ENCODE data around the gene FAM20C.
"Not testable (repeated sequence)": the region's sequence is repeated elsewhere in the genome, so short reads cannot be mapped to it uniquely, and the experiment has no call there.

Gene FAM20C

DNA sequence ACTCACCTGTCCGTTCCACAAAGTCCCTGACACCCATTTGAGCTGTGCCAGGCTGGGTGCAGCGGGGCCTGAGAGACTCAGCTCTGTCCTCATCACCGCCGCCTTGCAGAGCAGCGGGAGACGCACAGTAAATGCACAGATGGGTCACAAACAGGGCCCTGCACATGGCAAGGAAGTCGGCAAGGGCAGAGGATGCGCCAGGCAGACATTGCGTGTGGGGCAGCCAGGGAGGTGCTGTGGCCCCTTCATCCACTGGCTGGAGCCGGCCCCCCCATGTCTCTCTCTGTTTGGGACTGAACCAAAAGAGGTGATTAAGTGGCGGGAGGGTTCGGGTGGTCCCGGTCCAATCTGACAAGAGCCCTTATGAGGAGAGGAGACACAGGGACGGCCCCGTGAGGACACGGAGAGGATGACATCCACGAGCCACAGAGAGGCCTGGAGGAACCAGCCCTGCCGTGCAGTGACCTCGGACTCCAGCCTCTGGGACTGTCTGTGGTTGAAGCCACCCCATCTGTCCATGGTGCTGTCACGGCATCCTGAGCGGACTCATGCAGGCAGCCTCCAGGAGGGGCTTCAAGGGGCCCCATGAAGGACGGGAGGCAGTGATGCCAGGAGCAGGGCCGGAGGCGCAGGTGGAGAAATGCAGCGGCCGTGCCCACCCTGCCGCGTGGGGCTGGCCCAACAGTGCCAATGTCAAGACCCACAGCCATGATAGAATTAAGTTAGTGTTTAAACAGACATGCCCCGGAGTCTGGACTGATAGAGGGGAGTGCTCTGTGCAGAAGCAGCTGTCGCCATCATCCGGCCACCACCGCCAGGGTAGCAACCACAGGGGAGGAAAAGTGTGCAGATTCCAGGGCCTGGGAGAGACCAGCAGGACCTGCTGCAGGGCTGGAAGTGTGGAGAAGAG is 69.2 kb downstream of the FAM20C start:
- DNase-seq, result no peak

- DNase-seq, result no peak
These were observed 69.8 kb downstream of the FAM20C start for GRCh38 chr7:262251-262572.

GRCh38 chr7:262631-263311 is 70.4 kb downstream of the FAM20C start:
- DNase-seq, result not testable (repeated sequence)

DNA sequence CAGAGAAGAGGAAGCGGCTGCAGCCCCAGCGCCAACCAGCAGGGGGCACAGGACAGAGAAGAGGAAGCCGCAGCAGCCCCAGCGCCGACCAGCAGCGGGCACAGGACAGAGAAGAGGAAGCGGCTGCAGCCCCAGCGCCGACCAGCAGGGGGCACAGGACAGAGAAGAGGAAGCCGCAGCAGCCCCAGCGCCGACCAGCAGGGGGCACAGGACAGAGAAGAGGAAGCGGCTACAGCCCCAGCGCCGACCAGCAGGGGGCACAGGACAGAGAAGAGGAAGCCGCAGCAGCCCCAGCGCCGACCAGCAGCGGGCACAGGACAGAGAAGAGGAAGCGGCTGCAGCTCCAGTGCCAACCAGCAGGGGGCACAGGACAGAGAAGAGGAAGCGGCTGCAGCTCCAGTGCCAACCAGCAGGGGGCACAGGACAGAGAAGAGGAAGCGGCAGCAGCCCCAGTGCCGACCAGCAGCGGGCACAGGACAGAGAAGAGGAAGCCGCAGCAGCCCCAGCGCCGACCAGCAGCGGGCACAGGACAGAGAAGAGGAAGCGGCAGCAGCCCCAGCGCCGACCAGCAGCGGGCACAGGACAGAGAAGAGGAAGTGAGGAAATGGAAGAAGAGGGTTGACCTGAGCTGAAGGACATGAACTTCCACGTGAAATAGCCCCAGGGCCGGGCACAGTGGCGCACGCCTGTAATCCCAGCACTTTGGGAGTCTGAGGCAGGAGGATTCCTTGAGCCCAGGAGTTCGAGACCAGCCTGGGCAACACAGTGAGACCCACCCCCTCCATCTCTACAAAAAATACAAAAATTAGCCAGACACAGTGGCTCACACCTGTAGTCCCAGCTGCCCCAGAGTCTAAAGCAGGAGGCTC is 71.3 kb downstream of the FAM20C start:
- not testable (repeated sequence) for DNase-seq

DNA sequence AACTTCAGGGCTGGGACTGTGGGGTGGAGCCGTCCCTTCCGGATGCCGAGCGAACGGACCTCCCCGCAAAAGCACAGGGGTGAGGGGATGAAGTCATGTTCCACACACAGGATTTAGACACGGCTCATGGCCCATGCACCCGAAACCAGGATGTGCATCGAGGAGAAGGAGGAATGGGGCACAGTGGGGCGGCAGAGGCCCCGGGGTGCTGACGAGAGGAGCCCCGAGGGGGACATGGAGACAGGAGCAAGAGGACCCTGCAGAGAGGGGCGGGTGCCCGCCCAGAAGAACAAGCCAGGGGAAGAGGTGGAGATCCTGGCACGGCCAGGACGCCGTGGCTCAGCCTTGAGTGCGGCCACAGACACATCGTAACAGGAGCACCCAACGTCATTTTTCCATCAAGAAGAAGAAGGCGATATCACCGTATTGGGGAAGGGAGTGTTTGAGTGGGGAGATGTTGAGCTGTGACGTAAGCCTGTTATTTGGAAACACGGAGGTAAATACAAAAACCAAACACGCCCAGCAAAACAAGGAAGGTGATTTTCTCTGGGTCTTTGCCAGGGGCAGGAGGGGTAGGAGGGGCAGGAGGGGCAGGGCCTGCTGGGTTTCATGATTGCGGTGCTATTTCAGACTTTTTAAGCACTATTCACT is 72.3 kb downstream of the FAM20C start:
- DNase-seq, result no peak

- DNase-seq, result no peak
These were observed 73.0 kb downstream of the FAM20C start for GRCh38 chr7:265192-265997.

DNA sequence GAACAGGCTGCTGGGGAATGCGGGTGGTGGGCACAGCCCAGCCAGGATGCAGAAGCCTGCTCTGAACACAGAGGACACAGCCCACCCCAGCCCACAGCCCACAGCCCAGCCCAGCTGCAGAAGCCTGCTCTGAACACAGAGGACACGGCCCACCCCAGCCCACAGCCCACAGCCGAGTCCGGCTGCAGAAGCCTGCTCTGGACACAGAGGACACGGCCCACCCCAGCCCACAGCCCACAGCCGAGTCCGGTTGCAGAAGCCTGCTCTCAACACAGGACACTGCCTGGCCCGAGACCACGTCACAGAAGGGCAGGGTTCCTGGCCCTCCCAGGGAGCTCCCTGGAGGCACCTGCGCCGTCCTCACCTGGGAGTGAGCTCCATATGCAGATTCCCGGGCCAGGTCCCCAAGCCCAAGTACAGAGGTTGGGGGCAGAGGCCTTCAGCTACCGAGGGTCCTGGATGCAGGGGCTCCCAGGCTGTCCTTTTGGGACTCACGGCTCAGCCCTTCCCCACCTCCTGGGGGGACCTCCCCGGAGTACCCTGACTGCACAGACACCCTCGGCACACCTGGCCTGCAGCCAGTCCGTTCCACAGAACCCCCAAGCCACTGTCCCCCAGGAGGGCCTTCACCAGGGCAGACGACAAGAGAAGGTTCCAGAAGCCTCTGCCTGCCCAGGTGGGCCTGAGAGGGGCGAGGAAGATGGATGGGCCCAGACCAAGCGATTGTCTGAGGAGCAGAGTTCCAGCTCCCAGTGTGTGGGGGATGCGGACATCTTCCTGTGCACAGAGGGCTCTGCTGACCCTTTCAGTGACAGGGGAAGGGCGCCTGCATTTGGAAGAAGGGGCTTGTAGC is 73.9 kb downstream of the FAM20C start:
- no peak for DNase-seq

- no peak for DNase-seq
These were observed 74.8 kb downstream of the FAM20C start for GRCh38 chr7:266851-267840.

GRCh38 chr7:268991-269390 is 76.6 kb downstream of the FAM20C start:
- DNase-seq, result no peak

GRCh38 chr7:269721-270120 is 77.3 kb downstream of the FAM20C start:
- DNase-seq, result no peak

DNA sequence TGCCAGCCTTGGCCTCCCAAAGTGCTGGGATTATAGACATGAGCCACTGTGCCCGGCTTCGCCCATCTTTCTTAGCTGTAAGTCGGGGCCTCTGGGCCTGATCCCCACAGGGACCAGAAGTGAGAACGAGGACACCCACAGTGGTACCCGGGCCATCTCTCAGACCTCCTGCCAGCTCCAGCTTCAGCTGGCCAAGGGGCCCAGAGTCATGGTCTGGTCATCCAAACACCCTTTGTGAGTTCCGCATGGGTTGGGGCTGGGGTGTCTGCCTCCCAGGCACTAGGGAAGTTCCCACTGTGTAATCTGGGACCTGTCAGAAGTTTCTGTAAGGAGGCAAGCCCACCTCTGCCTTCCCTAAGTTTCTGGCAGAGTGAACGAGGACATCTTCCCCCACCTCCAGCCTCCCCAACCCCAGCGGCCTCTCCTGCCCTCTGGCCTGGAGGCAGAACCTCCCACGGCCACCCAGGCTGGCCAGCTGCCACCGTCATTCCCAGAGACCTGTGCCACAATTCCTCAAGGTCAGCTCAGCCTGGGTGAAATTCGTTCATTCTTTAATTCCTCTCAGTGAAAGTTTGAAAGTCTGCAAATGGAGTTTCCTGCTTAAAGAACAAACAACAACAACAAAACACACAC is 78.1 kb downstream of the FAM20C start:
- DNase-seq, result no peak

GRCh38 chr7:271266-272107 is 79.1 kb downstream of the FAM20C start:
- DNase-seq, result no peak

DNA sequence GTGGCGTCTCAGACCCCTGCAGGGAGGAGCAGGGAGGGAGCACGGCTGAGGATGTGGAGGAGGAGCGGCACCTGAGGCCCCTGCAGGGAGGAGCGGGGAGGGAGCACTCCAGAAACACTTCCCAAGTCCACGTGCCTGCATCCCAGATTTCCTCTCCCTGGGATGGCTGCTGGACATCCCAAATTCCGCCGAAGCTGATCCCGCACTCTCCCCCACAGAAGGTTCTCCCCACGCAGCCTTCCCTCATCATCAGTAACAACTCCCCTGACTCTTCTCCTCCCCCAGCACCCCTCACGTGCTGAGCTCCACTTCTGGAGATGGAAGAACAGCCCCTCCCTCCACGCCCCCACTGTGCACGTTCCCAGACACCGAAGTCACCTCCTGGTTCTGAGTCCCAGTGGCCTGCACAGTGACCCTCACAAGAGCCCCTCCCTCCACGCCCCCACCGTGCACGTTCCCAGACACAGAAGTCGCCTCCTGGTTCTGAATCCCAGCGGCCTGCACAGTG is 79.8 kb downstream of the FAM20C start:
- DNase-seq, result no peak

DNA sequence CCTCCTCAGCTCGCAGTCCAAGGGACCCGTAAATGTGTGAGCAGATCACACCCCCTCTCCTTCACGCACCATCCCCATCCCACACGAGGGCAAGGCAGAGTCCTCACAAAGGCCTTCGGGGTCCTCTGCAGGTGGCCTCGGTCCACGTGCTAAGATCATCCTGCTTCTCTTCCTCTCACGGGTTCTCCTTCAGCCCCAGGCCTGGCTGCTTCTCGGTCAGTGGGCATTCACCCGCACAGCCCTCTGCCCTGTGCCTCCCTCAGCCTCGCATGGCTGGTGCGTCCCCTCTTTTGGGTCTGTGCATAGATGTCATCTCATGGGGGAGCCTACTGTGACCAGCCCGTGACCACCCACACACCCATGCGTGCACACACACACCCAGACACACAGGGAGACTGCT is 80.3 kb downstream of the FAM20C start:
- DNase-seq, result no peak

- no peak for DNase-seq
These were observed 81.0 kb downstream of the FAM20C start for GRCh38 chr7:273327-273726.

DNA sequence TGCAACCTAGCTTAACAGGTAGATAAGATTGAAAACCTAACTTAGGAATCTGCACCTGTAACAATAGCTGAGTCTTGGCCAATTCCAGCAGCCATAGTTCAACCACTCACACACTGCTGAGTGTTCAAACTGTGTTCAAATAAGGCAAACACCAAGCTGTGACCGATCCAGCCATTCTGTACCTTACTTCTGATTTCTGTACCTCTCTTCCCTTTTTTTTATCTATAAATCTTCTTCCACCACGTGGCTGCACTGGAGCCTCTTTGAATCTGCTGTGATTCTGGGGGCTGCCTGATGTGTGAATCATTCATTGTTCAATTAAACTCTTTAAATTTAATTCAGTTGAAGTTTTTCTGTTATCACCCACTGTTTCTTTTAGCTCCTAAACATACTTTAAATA is 81.9 kb downstream of the FAM20C start:
- DNase-seq, result no peak

GRCh38 chr7:276230-276835 is 84.0 kb downstream of the FAM20C start:
- DNase-seq, result no peak

DNA sequence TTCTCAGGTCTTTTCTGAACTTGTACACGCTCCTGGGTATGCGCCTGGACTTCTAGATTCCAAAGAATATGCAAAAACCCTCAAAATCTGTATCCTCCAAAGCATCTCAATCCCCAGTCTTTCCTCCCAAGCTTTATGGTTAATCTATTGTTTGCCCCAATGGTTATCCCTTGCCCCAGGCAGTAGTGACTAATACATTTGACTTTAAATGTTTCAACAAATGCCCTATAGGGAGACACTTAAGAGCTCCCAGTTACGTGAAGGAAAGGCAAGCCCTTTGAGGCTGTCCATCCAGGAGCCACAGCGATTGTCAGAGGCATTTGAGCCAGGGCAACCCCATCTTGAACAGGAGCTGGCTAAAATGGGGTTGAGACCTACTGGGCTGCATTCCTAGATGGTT is 84.9 kb downstream of the FAM20C start:
- DNase-seq, result no peak
